Measurements from ENCODE around the gene DDO.

- TF ChIP-seq CTCF (IDR thresholded peaks at IDR 0.05; ENCODE audit: poor library complexity, severe bottlenecking) (no peak), POLR2AphosphoS5 (IDR thresholded peaks at IDR 0.05) (no peak), MXI1 (conservative IDR thresholded peaks at IDR 0.05; ENCODE audit: poor library complexity, severe bottlenecking) (no peak), SMC3 (conservative IDR thresholded peaks at IDR 0.05; ENCODE audit: poor library complexity) (no peak), EZH2 (IDR thresholded peaks at IDR 0.05; ENCODE audit: borderline replicate concordance, insufficient read depth, low read length, poor library complexity, severe bottlenecking) (no peak)
Observed at GRCh38 chr6:110355727-110356126, 59.6 kb downstream of the DDO start.

Measured in neural cell (in vitro differentiated cells).